ENCODE data around the gene FBXW2.
A peak's percentile ranks its signal among the peaks of the same experiment; 100 is the strongest.

FBXW2 gene

GRCh38 chr9:120715389-120715924 is 77.8 kb downstream of the FBXW2 start:
- TF ChIP-seq CTCF (IDR thresholded peaks at IDR 0.05; ENCODE audit: low read depth, low read length), result no peak
- DNase-seq (ENCODE audit: extremely low read depth, low read depth), result peak; percentile 41

GRCh38 chr9:120714846-120715388 is 78.3 kb downstream of the FBXW2 start:
- no peak for DNase-seq (ENCODE audit: extremely low read depth, low read depth)
- no peak for TF ChIP-seq CTCF (IDR thresholded peaks at IDR 0.05; ENCODE audit: low read depth, low read length)

GRCh38 chr9:120714088-120714845 is 78.9 kb downstream of the FBXW2 start, which contains the start of gene MEGF9:
Gene MEGF9, minus strand, starts transcription at chr9:120714470. Its CDS starts 112 bp downstream, at chr9:120714358.
- peak; percentile 95 for DNase-seq (ENCODE audit: extremely low read depth, low read depth)
- no peak for TF ChIP-seq CTCF (IDR thresholded peaks at IDR 0.05; ENCODE audit: low read depth, low read length)

GRCh38 chr9:120713257-120714087 is 79.7 kb downstream of the FBXW2 start:
- no peak for DNase-seq (ENCODE audit: extremely low read depth, low read depth)
- no peak for TF ChIP-seq CTCF (IDR thresholded peaks at IDR 0.05; ENCODE audit: low read depth, low read length)

- DNase-seq (ENCODE audit: extremely low read depth, low read depth), result no peak
- no peak for TF ChIP-seq CTCF (IDR thresholded peaks at IDR 0.05; ENCODE audit: low read depth, low read length)
Measured at GRCh38 chr9:120712539-120713031, 80.6 kb downstream of the FBXW2 start.

- no peak for DNase-seq (ENCODE audit: extremely low read depth, low read depth)
Measured at GRCh38 chr9:120711841-120712538, 81.2 kb downstream of the FBXW2 start.

More at GRCh38 chr9:120711841-120712538, 81.2 kb downstream of the FBXW2 start:
- TF ChIP-seq CTCF (IDR thresholded peaks at IDR 0.05; ENCODE audit: low read depth, low read length), result no peak

All from AG09319 (cell line).